Loucy (cell line): ENCODE measurements around the gene RAPGEF2.

ENCODE experiments used
- H2AFZ ChIP-seq: fragments of 200-600 bp; sonication (generic); 2 replicates; pipeline ENCODE4 v1.6.0; 2016; ENCODE audit warnings: antibody characterized with exemption, mild to moderate bottlenecking, low read length, moderate library complexity
- H3F3A ChIP-seq: fragments of 200-600 bp; 2 replicates; pipeline ENCODE4 v1.6.0; 2016; ENCODE audit warnings: antibody characterized with exemption, low read depth, mild to moderate bottlenecking
- H3K27me3 ChIP-seq: fragments of 200-600 bp; sonication (generic); 2 replicates; pipeline ENCODE4 v1.6.1; 2014; ENCODE audit warnings: low read length, mild to moderate bottlenecking; ENCODE audit not compliant: insufficient read depth, poor library complexity, severe bottlenecking
- H3K36me3 ChIP-seq: fragments of 200-600 bp; sonication (generic); 2 replicates; pipeline ENCODE4 v1.6.1; 2016; ENCODE audit warnings: low read length; ENCODE audit not compliant: insufficient read depth
- H3K4me1 ChIP-seq: fragments of 200-600 bp; sonication (generic); 2 replicates; pipeline ENCODE4 v1.5.1; 2014; ENCODE audit warnings: low read length, mild to moderate bottlenecking; ENCODE audit not compliant: insufficient read depth, poor library complexity, severe bottlenecking
- H3K4me2 ChIP-seq: fragments of 200-600 bp; sonication (generic); 2 replicates; pipeline ENCODE4 v1.6.0; 2014; ENCODE audit warnings: antibody characterized with exemption, low read length, low read depth, mild to moderate bottlenecking; ENCODE audit not compliant: poor library complexity, severe bottlenecking
- H3K4me3 ChIP-seq: fragments of 200-600 bp; sonication (generic); 2 replicates; pipeline ENCODE4 v1.5.1; 2014; ENCODE audit warnings: low read length, mild to moderate bottlenecking, mixed read lengths; ENCODE audit not compliant: poor library complexity, severe bottlenecking
- H3K79me2 ChIP-seq: fragments of 200-600 bp; sonication (generic); 2 replicates; pipeline ENCODE4 v1.6.1; 2014; ENCODE audit warnings: low read length; ENCODE audit not compliant: insufficient read depth
- H3K9ac ChIP-seq: fragments of 200-600 bp; sonication (generic); 2 replicates; pipeline ENCODE4 v1.6.0; 2014; ENCODE audit warnings: mild to moderate bottlenecking, low read depth, low read length, moderate library complexity; ENCODE audit not compliant: poor library complexity, severe bottlenecking
- H3K9me2 ChIP-seq: fragments of 200-600 bp; sonication (generic); replicated peaks from 2 replicates; pipeline ENCODE4 v1.6.1; 2016; ENCODE audit warnings: low read depth, low read length, mixed read lengths
- H3K9me3 ChIP-seq: fragments of 200-600 bp; sonication (generic); 2 replicates; pipeline ENCODE4 v1.6.1; 2014; ENCODE audit warnings: mild to moderate bottlenecking, antibody characterized with exemption, low read length, low read depth; ENCODE audit not compliant: insufficient read depth
- H4K20me1 ChIP-seq: fragments of 200-600 bp; sonication (generic); 2 replicates; pipeline ENCODE4 v1.6.0; 2014; ENCODE audit warnings: antibody characterized with exemption, low read length, mild to moderate bottlenecking; ENCODE audit not compliant: insufficient read depth, poor library complexity, severe bottlenecking
- EZH2phosphoT487 ChIP-seq: fragments of 200-600 bp; IDR thresholded peaks from 2 replicates; pipeline ENCODE4 v1.6.1; 2018; ENCODE audit warnings: antibody characterized with exemption, mild to moderate bottlenecking, moderate library complexity, borderline replicate concordance
- TF ChIP-seq, protein P1 (sequence below): fragments of 200-600 bp; sonication (generic); conservative IDR thresholded peaks from 2 replicates; pipeline ENCODE4 v1.5.1; 2014; ENCODE audit warnings: mild to moderate bottlenecking, antibody characterized with exemption, low read length

Gene RAPGEF2

DNA sequence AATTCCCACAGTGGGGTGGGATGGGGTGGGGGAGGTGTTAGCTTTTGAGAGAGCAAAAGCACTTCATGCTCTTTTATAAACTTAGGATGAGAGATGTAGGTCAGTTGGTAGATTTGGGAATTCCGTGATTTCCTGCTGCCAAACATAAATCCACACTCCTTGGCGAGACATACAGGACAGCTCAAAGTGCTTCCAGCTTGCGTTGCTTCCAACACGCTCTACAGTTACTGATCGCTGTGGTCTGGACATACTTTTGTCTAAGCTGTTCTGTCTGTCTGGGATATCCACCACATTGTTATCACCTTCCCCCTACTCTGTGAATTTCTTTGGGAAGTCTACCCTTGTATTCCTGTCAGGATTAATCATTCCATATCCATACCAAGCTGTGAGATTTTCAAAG is 117.5 kb downstream of the RAPGEF2 start:
- no peaks in the 10 kb centered on the region for H3K36me3 ChIP-seq
- H3K79me2 ChIP-seq, result peaks cover 81% of the 10 kb centered on the region
- TF ChIP-seq, protein P1, sequence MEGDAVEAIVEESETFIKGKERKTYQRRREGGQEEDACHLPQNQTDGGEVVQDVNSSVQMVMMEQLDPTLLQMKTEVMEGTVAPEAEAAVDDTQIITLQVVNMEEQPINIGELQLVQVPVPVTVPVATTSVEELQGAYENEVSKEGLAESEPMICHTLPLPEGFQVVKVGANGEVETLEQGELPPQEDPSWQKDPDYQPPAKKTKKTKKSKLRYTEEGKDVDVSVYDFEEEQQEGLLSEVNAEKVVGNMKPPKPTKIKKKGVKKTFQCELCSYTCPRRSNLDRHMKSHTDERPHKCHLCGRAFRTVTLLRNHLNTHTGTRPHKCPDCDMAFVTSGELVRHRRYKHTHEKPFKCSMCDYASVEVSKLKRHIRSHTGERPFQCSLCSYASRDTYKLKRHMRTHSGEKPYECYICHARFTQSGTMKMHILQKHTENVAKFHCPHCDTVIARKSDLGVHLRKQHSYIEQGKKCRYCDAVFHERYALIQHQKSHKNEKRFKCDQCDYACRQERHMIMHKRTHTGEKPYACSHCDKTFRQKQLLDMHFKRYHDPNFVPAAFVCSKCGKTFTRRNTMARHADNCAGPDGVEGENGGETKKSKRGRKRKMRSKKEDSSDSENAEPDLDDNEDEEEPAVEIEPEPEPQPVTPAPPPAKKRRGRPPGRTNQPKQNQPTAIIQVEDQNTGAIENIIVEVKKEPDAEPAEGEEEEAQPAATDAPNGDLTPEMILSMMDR, result no peak
- no peak for TF ChIP-seq EZH2phosphoT487
- H3K9me3 ChIP-seq, result no peaks in the 10 kb centered on the region
- H3K4me1 ChIP-seq, result no peaks in the 10 kb centered on the region
- H3K27me3 ChIP-seq, result no peaks in the 10 kb centered on the region
- no peaks in the 10 kb centered on the region for H3K9me2 ChIP-seq
- H2AFZ ChIP-seq, result no peak overlapping the region
- no peaks in the 10 kb centered on the region for H3F3A ChIP-seq
- peaks cover 4% of the 10 kb centered on the region for H4K20me1 ChIP-seq
- no peak overlapping the region for H3K4me2 ChIP-seq
- no peak overlapping the region for H3K9ac ChIP-seq
- H3K4me3 ChIP-seq, result no peak overlapping the region

DNA sequence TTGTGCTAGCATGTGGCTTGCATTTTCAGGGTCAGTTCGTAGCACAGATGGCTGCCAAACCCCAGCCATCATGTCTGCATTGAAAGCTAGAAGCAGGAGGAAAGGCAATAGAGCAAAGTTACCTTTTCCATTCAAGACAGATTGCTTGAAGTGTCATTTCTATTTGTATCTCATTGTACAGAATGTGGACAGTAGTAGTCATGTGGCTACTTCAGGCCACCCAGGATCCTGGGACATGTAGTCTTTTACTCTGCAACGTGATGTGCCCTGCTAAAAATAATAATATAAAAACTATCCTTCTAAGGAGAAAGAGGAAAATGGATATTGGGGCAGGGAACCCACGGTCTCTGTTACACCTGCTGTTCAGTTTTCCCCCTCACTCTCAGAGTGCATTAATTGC is 118.4 kb downstream of the RAPGEF2 start:
- Histone ChIP-seq H3K4me2 (no peak overlapping the region), H2AFZ (no peak overlapping the region), H3K36me3 (no peaks in the 10 kb centered on the region), H3F3A (no peaks in the 10 kb centered on the region), H3K4me1 (no peaks in the 10 kb centered on the region), H3K27me3 (no peaks in the 10 kb centered on the region), H3K9me3 (no peaks in the 10 kb centered on the region), H3K4me3 (no peak overlapping the region), H4K20me1 (peaks cover 1% of the 10 kb centered on the region), H3K79me2 (peaks cover 78% of the 10 kb centered on the region), H3K9ac (no peak overlapping the region), H3K9me2 (no peaks in the 10 kb centered on the region)
- TF ChIP-seq, protein P1, result no peak
- no peak for TF ChIP-seq EZH2phosphoT487

DNA sequence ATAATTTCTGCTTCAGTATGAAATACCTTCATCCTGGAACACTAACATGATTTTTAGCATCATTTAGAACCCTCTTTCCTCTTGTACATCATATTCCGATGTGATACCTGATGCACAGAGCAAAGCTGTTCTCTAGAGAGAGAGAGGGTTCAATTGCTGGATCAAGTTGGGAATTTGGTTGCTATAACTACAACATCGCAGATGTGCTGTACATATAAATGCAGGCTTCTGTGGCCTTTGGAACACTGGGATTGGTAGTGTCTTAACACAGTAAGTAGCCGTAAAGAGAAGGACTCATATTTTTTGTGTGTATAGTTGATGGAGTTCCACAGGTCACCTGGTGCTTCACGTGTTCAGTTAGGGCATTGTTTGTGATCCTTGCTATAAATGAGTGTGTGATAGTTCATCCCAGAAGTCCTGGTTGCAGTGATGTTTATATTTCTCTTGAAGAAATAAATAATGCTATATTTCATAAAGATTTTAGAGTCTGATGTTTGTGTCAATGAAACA is 119.2 kb downstream of the RAPGEF2 start:
- Histone ChIP-seq H3K27me3 (no peaks in the 10 kb centered on the region), H3F3A (no peaks in the 10 kb centered on the region), H3K79me2 (peaks cover 80% of the 10 kb centered on the region), H3K36me3 (no peaks in the 10 kb centered on the region), H3K9me3 (no peaks in the 10 kb centered on the region), H3K4me1 (no peaks in the 10 kb centered on the region), H4K20me1 (peaks cover 2% of the 10 kb centered on the region), H3K9me2 (no peaks in the 10 kb centered on the region), H3K4me2 (no peak overlapping the region), H3K9ac (no peak overlapping the region), H3K4me3 (no peak overlapping the region), H2AFZ (no peak overlapping the region)
- no peak for TF ChIP-seq EZH2phosphoT487
- TF ChIP-seq, protein P1, result no peak
